ENCODE measurements around the gene FNIP1. TPM values are rescaled to one million over a fixed set of nuclear protein-coding genes. Genes with fewer than 3 reads are reported as not detected.

The FNIP1 gene
- total and polyA plus RNA-seq, 2 donors: 7.5 to 15.9 TPM

DNA sequence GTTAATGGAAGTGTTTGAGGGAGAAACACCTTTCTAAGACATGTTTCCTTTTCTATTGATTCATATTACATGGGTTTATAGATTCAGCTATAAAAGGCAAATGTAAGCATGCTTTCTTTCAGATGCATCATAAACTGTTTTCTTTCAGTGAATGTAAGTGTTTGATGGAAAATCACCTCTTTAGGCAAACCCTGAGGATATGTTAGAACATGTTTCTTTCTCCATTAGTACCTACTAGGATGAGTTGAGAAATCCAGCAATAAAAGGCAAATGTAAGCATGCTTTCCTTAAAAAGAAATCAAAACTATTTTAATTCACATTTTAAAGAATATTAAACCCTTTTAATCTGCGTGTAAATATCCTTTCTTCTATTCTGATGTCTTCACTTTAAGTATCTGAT lies 31.6 kb downstream of the FNIP1 start:
- WGBS: 91% methylated on average over 1 of the region's 1 CpG
- Histone ChIP-seq H3K4me1 (ENCODE audit: control insufficient read depth in 2 of 2, insufficient read depth in 2 of 2, low read length in 2 of 2) (no peaks in the 10 kb centered on the region), H3K9me3 (ENCODE audit: control insufficient read depth in 2 of 2, insufficient read depth in 1 of 2, low read length in 1 of 2) (peaks cover 3 to 6% of the 10 kb centered on the region in 2 donors), H3K4me3 (ENCODE audit: low read length in 2 of 2) (no peak overlapping the region), H3K27me3 (ENCODE audit: control insufficient read depth in 2 of 2, insufficient read depth in 1 of 2, low read length in 1 of 2) (no peaks in the 10 kb centered on the region), H3K36me3 (ENCODE audit: control insufficient read depth in 2 of 2, insufficient read depth in 2 of 2, low read length in 1 of 2) (peaks cover 0 to 3% of the 10 kb centered on the region in 2 donors), H3K27ac (ENCODE audit: low read depth in 1 of 2, low read length in 1 of 2) (no peak overlapping the region)
- DNase-seq (ENCODE audit: low read depth in 6 of 9, low spot score in 9 of 9): no peak

DNA sequence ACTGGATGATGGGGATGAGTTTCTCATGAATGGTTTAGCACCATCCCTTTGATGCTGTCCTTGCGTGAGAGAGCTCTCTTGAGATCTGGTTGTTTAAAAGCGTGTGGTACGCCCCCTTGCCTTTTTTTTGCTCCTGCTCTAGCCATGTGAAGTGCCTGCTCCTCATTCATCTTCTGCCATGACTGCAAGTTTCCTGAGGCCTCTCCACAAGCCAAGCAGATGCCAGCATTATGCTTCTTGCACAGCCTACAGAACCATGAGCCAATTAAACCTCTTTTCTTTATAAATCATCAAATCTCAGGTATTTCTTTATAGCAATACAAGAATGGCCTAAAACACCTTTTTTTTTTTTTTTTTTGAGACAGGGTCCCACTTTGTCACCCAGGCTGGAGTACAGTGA lies 32.8 kb downstream of the FNIP1 start:
- no peaks in the 10 kb centered on the region for H3K27me3 ChIP-seq (ENCODE audit: control insufficient read depth in 2 of 2, insufficient read depth in 1 of 2, low read length in 1 of 2)
- no peaks in the 10 kb centered on the region for H3K4me1 ChIP-seq (ENCODE audit: control insufficient read depth in 2 of 2, insufficient read depth in 2 of 2, low read length in 2 of 2)
- peaks cover 0 to 3% of the 10 kb centered on the region in 2 donors for H3K36me3 ChIP-seq (ENCODE audit: control insufficient read depth in 2 of 2, insufficient read depth in 2 of 2, low read length in 1 of 2)
- no peak for DNase-seq (ENCODE audit: low read depth in 6 of 9, low spot score in 9 of 9)
- WGBS: 98% methylated on average over 3 of the region's 3 CpGs
- peaks cover 3 to 6% of the 10 kb centered on the region in 2 donors for H3K9me3 ChIP-seq (ENCODE audit: control insufficient read depth in 2 of 2, insufficient read depth in 1 of 2, low read length in 1 of 2)
- no peak overlapping the region for H3K4me3 ChIP-seq (ENCODE audit: low read length in 2 of 2)
- H3K27ac ChIP-seq (ENCODE audit: low read depth in 1 of 2, low read length in 1 of 2): no peak overlapping the region

DNA sequence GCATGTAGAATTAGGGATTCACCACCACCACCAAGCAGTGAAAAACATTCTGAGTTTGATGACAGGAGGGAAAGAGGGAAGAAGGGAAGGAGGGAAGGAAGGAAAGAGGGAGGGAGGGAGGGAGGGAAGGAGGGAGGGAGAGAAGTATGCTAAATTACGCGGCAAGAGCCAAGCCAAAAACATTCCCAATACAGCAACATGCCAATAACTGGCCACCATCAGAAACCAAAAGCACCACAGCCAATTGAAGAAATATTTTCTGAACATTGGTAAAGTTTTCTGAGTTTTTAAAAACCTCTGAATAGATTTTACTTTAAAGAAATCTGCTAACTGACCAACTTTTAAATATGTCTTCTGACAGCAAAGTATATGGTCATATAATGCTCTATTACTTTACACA lies 36.0 kb downstream of the FNIP1 start:
- H3K4me3 ChIP-seq (ENCODE audit: low read length in 2 of 2): no peak overlapping the region
- H3K36me3 ChIP-seq (ENCODE audit: control insufficient read depth in 2 of 2, insufficient read depth in 2 of 2, low read length in 1 of 2): peaks cover 0 to 3% of the 10 kb centered on the region in 2 donors
- peaks cover 7 to 10% of the 10 kb centered on the region in 2 donors for H3K4me1 ChIP-seq (ENCODE audit: control insufficient read depth in 2 of 2, insufficient read depth in 2 of 2, low read length in 2 of 2)
- 90% methylated on average over 2 of the region's 2 CpGs for WGBS
- no peaks in the 10 kb centered on the region for H3K27me3 ChIP-seq (ENCODE audit: control insufficient read depth in 2 of 2, insufficient read depth in 1 of 2, low read length in 1 of 2)
- peaks cover 3 to 6% of the 10 kb centered on the region in 2 donors for H3K9me3 ChIP-seq (ENCODE audit: control insufficient read depth in 2 of 2, insufficient read depth in 1 of 2, low read length in 1 of 2)
- no peak for DNase-seq (ENCODE audit: low read depth in 6 of 9, low spot score in 9 of 9)
- H3K27ac ChIP-seq (ENCODE audit: low read depth in 1 of 2, low read length in 1 of 2): no peak overlapping the region

DNA sequence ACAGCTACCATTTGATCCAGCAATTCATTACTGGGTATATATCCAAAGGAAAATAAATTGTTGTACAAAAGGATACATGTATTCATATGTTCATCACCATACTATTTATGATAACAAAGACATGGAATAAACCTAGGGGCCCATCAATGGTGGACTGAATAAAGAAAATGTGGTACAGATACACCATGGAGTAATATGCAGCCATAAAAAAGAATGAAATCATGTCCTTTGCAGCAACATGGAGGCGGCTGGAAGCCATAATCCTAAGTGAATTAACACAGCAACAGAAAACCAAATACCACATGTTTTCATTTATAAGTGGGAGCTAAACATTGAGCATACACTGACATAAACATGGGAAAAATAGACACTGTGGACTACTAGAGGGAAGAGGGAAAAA lies 37.1 kb downstream of the FNIP1 start:
- Histone ChIP-seq H3K4me3 (ENCODE audit: low read length in 2 of 2) (no peak overlapping the region), H3K4me1 (ENCODE audit: control insufficient read depth in 2 of 2, insufficient read depth in 2 of 2, low read length in 2 of 2) (peaks cover 7 to 10% of the 10 kb centered on the region in 2 donors), H3K36me3 (ENCODE audit: control insufficient read depth in 2 of 2, insufficient read depth in 2 of 2, low read length in 1 of 2) (peaks cover 0 to under 1% of the 10 kb centered on the region in 2 donors), H3K27ac (ENCODE audit: low read depth in 1 of 2, low read length in 1 of 2) (no peak overlapping the region), H3K27me3 (ENCODE audit: control insufficient read depth in 2 of 2, insufficient read depth in 1 of 2, low read length in 1 of 2) (no peaks in the 10 kb centered on the region), H3K9me3 (ENCODE audit: control insufficient read depth in 2 of 2, insufficient read depth in 1 of 2, low read length in 1 of 2) (peaks cover 3 to 6% of the 10 kb centered on the region in 2 donors)
- DNase-seq (ENCODE audit: low read depth in 6 of 9, low spot score in 9 of 9): no peak
- 100% methylated on average over 1 of the region's 1 CpG for WGBS

DNA sequence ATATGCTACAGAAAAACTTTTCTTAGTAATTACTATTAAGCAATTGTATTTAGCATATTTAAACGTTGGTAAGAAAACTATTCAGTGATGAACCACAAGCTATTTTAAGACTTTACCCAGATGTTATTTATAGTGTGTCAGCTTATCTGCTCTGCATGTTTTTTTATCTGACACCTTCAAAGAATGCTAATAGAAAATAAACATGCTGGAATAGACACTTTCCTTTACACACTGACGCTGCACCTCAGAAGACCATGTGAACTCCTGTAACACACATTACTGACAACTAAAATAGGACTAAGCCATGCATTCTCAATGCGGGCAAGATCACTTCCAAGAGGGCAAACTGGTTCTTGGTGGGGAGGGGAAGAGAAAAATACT lies 38.3 kb downstream of the FNIP1 start:
- Histone ChIP-seq H3K27ac (ENCODE audit: low read depth in 1 of 2, low read length in 1 of 2) (no peak overlapping the region), H3K36me3 (ENCODE audit: control insufficient read depth in 2 of 2, insufficient read depth in 2 of 2, low read length in 1 of 2) (no peaks in the 10 kb centered on the region), H3K4me3 (ENCODE audit: low read length in 2 of 2) (no peak overlapping the region), H3K4me1 (ENCODE audit: control insufficient read depth in 2 of 2, insufficient read depth in 2 of 2, low read length in 2 of 2) (peaks cover 7 to 10% of the 10 kb centered on the region in 2 donors), H3K27me3 (ENCODE audit: control insufficient read depth in 2 of 2, insufficient read depth in 1 of 2, low read length in 1 of 2) (no peaks in the 10 kb centered on the region), H3K9me3 (ENCODE audit: control insufficient read depth in 2 of 2, insufficient read depth in 1 of 2, low read length in 1 of 2) (no peaks in the 10 kb centered on the region)
- WGBS: 27% methylated on average over 3 of the region's 3 CpGs
- DNase-seq (ENCODE audit: low read depth in 6 of 9, low spot score in 9 of 9): no peak

DNA sequence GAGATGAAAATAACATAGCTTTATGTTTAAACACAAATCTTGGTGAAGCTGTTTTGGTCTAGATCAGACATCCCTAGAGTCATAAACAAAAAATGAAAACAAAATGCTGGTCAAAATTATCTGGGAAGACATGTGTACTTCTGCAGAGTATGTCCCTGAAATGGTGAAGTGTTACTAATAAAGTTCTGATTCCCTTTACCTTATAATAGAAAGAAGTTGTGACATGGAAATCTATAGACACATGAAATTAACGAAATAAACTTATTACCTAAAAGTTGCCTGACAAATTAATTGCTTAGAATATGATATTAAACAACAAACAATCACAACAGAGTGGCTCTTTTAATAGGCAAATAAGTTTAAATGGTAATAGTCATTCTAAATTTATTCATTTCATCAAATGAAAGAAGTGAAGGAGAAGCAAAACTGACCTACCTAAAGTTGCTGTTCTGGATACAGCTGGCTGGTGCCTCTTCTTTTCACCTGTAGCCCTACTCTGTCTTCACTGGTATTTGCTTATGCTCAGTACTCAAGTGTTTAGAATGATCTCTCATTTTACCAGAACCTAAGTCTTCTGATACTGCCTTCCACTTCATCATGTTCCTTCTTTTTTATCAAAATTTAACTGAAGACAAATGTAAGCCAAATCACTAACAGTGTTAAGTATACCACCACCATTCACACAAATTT lies 38.8 kb downstream of the FNIP1 start:
- 100% methylated on average over 1 of the region's 1 CpG for WGBS
- H3K4me1 ChIP-seq (ENCODE audit: control insufficient read depth in 2 of 2, insufficient read depth in 2 of 2, low read length in 2 of 2): peaks cover 7 to 10% of the 10 kb centered on the region in 2 donors
- no peak overlapping the region for H3K4me3 ChIP-seq (ENCODE audit: low read length in 2 of 2)
- H3K9me3 ChIP-seq (ENCODE audit: control insufficient read depth in 2 of 2, insufficient read depth in 1 of 2, low read length in 1 of 2): no peaks in the 10 kb centered on the region
- no peak for DNase-seq (ENCODE audit: low read depth in 6 of 9, low spot score in 9 of 9)
- no peaks in the 10 kb centered on the region for H3K36me3 ChIP-seq (ENCODE audit: control insufficient read depth in 2 of 2, insufficient read depth in 2 of 2, low read length in 1 of 2)
- H3K27me3 ChIP-seq (ENCODE audit: control insufficient read depth in 2 of 2, insufficient read depth in 1 of 2, low read length in 1 of 2): no peaks in the 10 kb centered on the region
- no peak overlapping the region for H3K27ac ChIP-seq (ENCODE audit: low read depth in 1 of 2, low read length in 1 of 2)

DNA sequence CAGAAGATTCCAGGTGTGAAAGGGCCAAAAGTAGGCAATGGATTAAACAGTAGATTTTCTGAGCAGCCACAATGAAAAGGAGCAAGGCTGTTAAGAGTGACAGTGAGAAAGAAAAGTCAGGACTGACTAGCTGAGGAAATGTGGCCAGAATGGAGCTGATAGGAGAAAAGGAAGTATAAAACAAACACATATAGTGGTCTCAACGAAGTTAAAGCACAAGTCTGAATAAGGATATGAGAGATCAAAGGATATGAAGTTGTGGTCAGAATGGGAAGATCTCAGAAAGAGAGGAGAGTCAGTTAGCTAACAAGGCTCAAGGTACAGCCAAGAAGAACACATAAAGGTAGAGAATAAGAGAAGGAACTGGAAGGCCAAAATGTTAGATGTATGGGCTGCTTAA lies 39.9 kb downstream of the FNIP1 start:
- peaks cover 7 to 10% of the 10 kb centered on the region in 2 donors for H3K4me1 ChIP-seq (ENCODE audit: control insufficient read depth in 2 of 2, insufficient read depth in 2 of 2, low read length in 2 of 2)
- WGBS: 7% methylated on average over 1 of the region's 1 CpG
- H3K27me3 ChIP-seq (ENCODE audit: control insufficient read depth in 2 of 2, insufficient read depth in 1 of 2, low read length in 1 of 2): no peaks in the 10 kb centered on the region
- H3K27ac ChIP-seq (ENCODE audit: low read depth in 1 of 2, low read length in 1 of 2): no peak overlapping the region
- H3K36me3 ChIP-seq (ENCODE audit: control insufficient read depth in 2 of 2, insufficient read depth in 2 of 2, low read length in 1 of 2): no peaks in the 10 kb centered on the region
- no peak overlapping the region for H3K4me3 ChIP-seq (ENCODE audit: low read length in 2 of 2)
- H3K9me3 ChIP-seq (ENCODE audit: control insufficient read depth in 2 of 2, insufficient read depth in 1 of 2, low read length in 1 of 2): no peaks in the 10 kb centered on the region
- DNase-seq (ENCODE audit: low read depth in 6 of 9, low spot score in 9 of 9): no peak

DNA sequence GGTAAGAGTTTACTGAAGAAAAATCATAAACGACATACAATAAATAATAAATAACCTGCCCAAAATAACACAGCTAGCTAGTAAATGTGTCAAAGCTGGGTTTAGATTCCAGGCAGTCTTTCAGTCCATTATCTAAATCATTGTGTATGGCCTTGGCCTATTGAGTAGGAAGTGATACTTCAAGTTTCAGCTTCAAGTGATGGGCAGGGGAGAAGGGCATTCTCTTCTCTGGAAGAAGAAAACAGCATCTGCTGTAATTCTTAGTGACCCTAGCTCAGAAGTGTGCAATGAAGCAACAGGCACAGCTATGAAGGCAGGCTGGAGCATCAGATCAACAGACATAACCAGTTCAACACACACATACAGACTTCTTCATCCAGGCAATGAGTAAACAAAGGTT lies 42.5 kb downstream of the FNIP1 start:
- Histone ChIP-seq H3K4me3 (ENCODE audit: low read length in 2 of 2) (no peak overlapping the region), H3K4me1 (ENCODE audit: control insufficient read depth in 2 of 2, insufficient read depth in 2 of 2, low read length in 2 of 2) (peaks cover 7 to 10% of the 10 kb centered on the region in 2 donors), H3K36me3 (ENCODE audit: control insufficient read depth in 2 of 2, insufficient read depth in 2 of 2, low read length in 1 of 2) (no peaks in the 10 kb centered on the region), H3K9me3 (ENCODE audit: control insufficient read depth in 2 of 2, insufficient read depth in 1 of 2, low read length in 1 of 2) (no peaks in the 10 kb centered on the region), H3K27me3 (ENCODE audit: control insufficient read depth in 2 of 2, insufficient read depth in 1 of 2, low read length in 1 of 2) (no peaks in the 10 kb centered on the region), H3K27ac (ENCODE audit: low read depth in 1 of 2, low read length in 1 of 2) (no peak overlapping the region)
- WGBS: 97% methylated on average over 1 of the region's 1 CpG
- no peak for DNase-seq (ENCODE audit: low read depth in 6 of 9, low spot score in 9 of 9)

DNA sequence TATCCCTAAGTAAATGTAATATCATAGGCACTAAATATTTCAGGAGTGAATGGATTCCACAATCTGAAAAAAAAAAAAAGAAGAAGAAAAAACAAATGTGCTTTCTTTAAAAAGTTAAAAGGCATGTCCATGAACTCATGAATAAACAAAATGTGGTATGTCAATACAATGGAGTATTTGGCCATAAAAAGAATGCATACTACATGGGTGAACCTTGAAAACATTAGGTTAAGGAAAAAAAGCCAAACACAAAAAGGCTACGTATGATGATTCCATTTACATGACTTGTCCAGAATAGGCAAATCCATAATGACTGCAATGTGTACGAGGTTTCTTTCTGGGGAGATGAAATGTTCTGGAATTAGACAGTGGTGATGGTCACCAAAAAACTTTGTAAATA lies 45.3 kb downstream of the FNIP1 start:
- WGBS: over 99% methylated on average over 2 of the region's 2 CpGs
- no peaks in the 10 kb centered on the region for H3K4me1 ChIP-seq (ENCODE audit: control insufficient read depth in 2 of 2, insufficient read depth in 2 of 2, low read length in 2 of 2)
- DNase-seq (ENCODE audit: low read depth in 6 of 9, low spot score in 9 of 9): no peak

More for the DNA sequence above, 45.3 kb downstream of the FNIP1 start:
- H3K4me3 ChIP-seq (ENCODE audit: low read length in 2 of 2): no peak overlapping the region
- no peaks in the 10 kb centered on the region for H3K9me3 ChIP-seq (ENCODE audit: control insufficient read depth in 2 of 2, insufficient read depth in 1 of 2, low read length in 1 of 2)
- no peaks in the 10 kb centered on the region for H3K36me3 ChIP-seq (ENCODE audit: control insufficient read depth in 2 of 2, insufficient read depth in 2 of 2, low read length in 1 of 2)
- H3K27ac ChIP-seq (ENCODE audit: low read depth in 1 of 2, low read length in 1 of 2): no peak overlapping the region
- no peaks in the 10 kb centered on the region for H3K27me3 ChIP-seq (ENCODE audit: control insufficient read depth in 2 of 2, insufficient read depth in 1 of 2, low read length in 1 of 2)

Data from thymus (tissue), 11 donors.